Caco-2 (cell line): Measurements from ENCODE around the gene MCM3AP. TPM values are rescaled to one million over a fixed set of nuclear protein-coding genes. Genes with fewer than 3 reads are reported as not detected.

ENCODE experiments used
- BruUV-seq: library from RNA; stranded (reverse); fragments of 400-500 nt; replicated peaks from 2 replicates; lab custom pipeline; 2021; lab: Mats Ljungman, UMichigan
- CTCF ChIA-PET: fragments of 300-600 bp; sonication (Branson Sonifier 250); formaldehyde crosslinking; loops from one replicate; lab custom pipeline; 2022; ENCODE audit warnings: antibody characterized with exemption; lab: Charles Lee
- POLR2A ChIA-PET: fragments of 300-600 bp; sonication (Branson Sonifier 250); formaldehyde crosslinking; loops from one replicate; lab custom pipeline; 2022; ENCODE audit warnings: antibody characterized with exemption; lab: Charles Lee
- DNase-seq, 2 experiments: peaks; one replicate each; pipeline versions ENCODE4 v3.0.0 to v3.0.0-alpha.2; 2020 to 2022
- H3K27me3 ChIP-seq: replicated peaks from 2 replicates; pipeline ENCODE4 v1.6.0; 2011; ENCODE audit warnings: low read length; ENCODE audit not compliant: control insufficient read depth, insufficient read depth
- H3K36me3 ChIP-seq: 2 replicates; pipeline ENCODE4 v1.5.1; 2011; ENCODE audit warnings: low read length; ENCODE audit not compliant: control insufficient read depth, insufficient read depth
- H3K4me1 ChIP-seq: fragments of 250-450 bp; sonication (Bioruptor Pico); 2 replicates; pipeline ENCODE4 v1.5.1; 2020; ENCODE audit warnings: mild to moderate bottlenecking
- H3K4me3 ChIP-seq: 2 replicates; pipeline ENCODE4 v1.5.1; 2011; ENCODE audit warnings: low read depth, mild to moderate bottlenecking, control low read depth, low read length
- H3K9me3 ChIP-seq: fragments of 250-450 bp; sonication (Bioruptor Pico); 2 replicates; pipeline ENCODE4 v1.5.1; 2020; ENCODE audit warnings: mild to moderate bottlenecking, moderate library complexity
- H3K27ac Mint-ChIP-seq: one replicate; pipeline ENCODE4 v1.8.0; 2022; ENCODE audit warnings: mixed read lengths; ENCODE audit not compliant: unreplicated experiment
- H3K27me3 Mint-ChIP-seq: one replicate; pipeline ENCODE4 v1.8.0; 2022; ENCODE audit warnings: mixed read lengths; ENCODE audit not compliant: insufficient read depth, unreplicated experiment
- H3K36me3 Mint-ChIP-seq: one replicate; pipeline ENCODE4 v1.8.0; 2022; ENCODE audit warnings: mild to moderate bottlenecking, mixed read lengths; ENCODE audit not compliant: insufficient read depth, unreplicated experiment
- H3K4me1 Mint-ChIP-seq: one replicate; pipeline ENCODE4 v1.8.0; 2022; ENCODE audit warnings: low read depth, mixed read lengths; ENCODE audit not compliant: unreplicated experiment
- H3K4me3 Mint-ChIP-seq: one replicate; pipeline ENCODE4 v1.8.0; 2022; ENCODE audit warnings: mild to moderate bottlenecking, moderate library complexity, mixed read lengths; ENCODE audit not compliant: unreplicated experiment
- H3K9me3 Mint-ChIP-seq: one replicate; pipeline ENCODE4 v1.8.0; 2022; ENCODE audit warnings: mixed read lengths; ENCODE audit not compliant: unreplicated experiment
- intact Hi-C: fragments of 100-400 bp; cut with micrococcal nuclease; formaldehyde crosslinking; loops from one replicate; pipeline ENCODE4 v1.10.0; 2022; ENCODE audit not compliant: unreplicated experiment
- total RNA-seq: library from RNA; stranded (reverse); gene quantifications from 2 replicates; pipeline ENCODE4 v1.2.3, GENCODE V29; 2022
- TF ChIP-seq, protein P1 (sequence below), 2 experiments: fragments of 200-600 bp in 1 of 2; IDR thresholded peaks; 1 replicate in 1 of 2; 2 replicates in 1 of 2; pipeline versions ENCODE4 v1.5.1 to v1.8.0; 2011 to 2022; ENCODE audit warnings: antibody characterized with exemption in 1 of 2, control low read depth in 1 of 2, inconsistent platforms in 1 of 2, low read depth in 1 of 2, low read length in 1 of 2, mild to moderate bottlenecking in 1 of 2, moderate library complexity in 1 of 2; ENCODE audit not compliant: insufficient read depth in 1 of 2, severe bottlenecking in 1 of 2, unreplicated experiment in 1 of 2

Gene MCM3AP
- total RNA-seq, 1 experiment from 2014 or later: 88.1 TPM

DNA sequence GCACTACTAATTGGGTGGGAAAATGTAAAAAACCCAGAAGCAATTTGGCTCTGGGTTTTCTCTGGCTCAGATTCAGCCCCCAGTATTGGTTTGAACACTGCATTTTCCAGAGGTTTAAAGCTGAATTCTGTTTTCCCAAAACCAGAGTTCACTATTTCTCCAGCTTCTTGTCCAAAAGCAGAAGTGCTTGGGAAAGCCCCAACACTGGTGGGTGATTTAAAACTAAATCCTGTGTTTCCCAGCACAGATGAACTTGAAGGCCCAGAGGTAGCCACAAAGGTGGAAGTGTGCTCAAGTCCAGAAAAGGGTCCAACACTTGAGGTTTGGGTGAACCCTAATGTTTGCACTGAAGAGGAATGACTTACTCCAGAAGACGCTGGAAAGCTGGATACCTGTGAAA is 678 bp downstream of the MCM3AP start:
- no TSS peak for BruUV-seq
- H3K4me1 Mint-ChIP-seq: peaks cover 7% of the 10 kb centered on the region
- Histone ChIP-seq H3K4me1 (peaks cover 12% of the 10 kb centered on the region), H3K27me3 (no peaks in the 10 kb centered on the region), H3K36me3 (no peaks in the 10 kb centered on the region), H3K4me3 (peak overlapping the region; percentile 68), H3K9me3 (no peaks in the 10 kb centered on the region)
- DNase-seq: no peak
- intact Hi-C loops: no loop called here
- ChIA-PET CTCF (interaction anchor here (2.2 kb wide), 1 partner anchor 41 kb away, joined by 8 read pairs; no protein-coding TSS in a partner anchor), POLR2A (interaction anchor here (0.8 kb wide), 1 partner anchor 34 kb away, joined by 4 read pairs; no protein-coding TSS in a partner anchor)
- peak overlapping the region; percentile 88 for H3K4me3 Mint-ChIP-seq
- no peaks in the 10 kb centered on the region for H3K9me3 Mint-ChIP-seq
- H3K27me3 Mint-ChIP-seq: no peaks in the 10 kb centered on the region
- H3K27ac Mint-ChIP-seq: peak overlapping the region; percentile 82
- TF ChIP-seq, protein P1, sequence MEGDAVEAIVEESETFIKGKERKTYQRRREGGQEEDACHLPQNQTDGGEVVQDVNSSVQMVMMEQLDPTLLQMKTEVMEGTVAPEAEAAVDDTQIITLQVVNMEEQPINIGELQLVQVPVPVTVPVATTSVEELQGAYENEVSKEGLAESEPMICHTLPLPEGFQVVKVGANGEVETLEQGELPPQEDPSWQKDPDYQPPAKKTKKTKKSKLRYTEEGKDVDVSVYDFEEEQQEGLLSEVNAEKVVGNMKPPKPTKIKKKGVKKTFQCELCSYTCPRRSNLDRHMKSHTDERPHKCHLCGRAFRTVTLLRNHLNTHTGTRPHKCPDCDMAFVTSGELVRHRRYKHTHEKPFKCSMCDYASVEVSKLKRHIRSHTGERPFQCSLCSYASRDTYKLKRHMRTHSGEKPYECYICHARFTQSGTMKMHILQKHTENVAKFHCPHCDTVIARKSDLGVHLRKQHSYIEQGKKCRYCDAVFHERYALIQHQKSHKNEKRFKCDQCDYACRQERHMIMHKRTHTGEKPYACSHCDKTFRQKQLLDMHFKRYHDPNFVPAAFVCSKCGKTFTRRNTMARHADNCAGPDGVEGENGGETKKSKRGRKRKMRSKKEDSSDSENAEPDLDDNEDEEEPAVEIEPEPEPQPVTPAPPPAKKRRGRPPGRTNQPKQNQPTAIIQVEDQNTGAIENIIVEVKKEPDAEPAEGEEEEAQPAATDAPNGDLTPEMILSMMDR (IDR thresholded peaks at IDR 0.05; ENCODE audit: insufficient read depth in 1 of 2, low read depth in 1 of 2, low read length in 1 of 2, severe bottlenecking in 1 of 2, unreplicated experiment in 1 of 2): no peak
- peaks cover 42% of the 10 kb centered on the region for H3K36me3 Mint-ChIP-seq

- TF ChIP-seq, protein P1 (IDR thresholded peaks at IDR 0.05; ENCODE audit: insufficient read depth in 1 of 2, low read depth in 1 of 2, low read length in 1 of 2, severe bottlenecking in 1 of 2, unreplicated experiment in 1 of 2): no peak
- Mint-ChIP-seq H3K4me1 (peaks cover 7% of the 10 kb centered on the region), H3K27me3 (no peaks in the 10 kb centered on the region), H3K27ac (no peak overlapping the region), H3K9me3 (no peaks in the 10 kb centered on the region), H3K4me3 (peak overlapping the region; percentile 88), H3K36me3 (peaks cover 46% of the 10 kb centered on the region)
- BruUV-seq: no TSS peak
- H3K9me3 ChIP-seq: no peaks in the 10 kb centered on the region
- CTCF ChIA-PET: interaction anchor here (2.2 kb wide), 1 partner anchor 41 kb away, joined by 8 read pairs; no protein-coding TSS in a partner anchor
- intact Hi-C loops: no loop called here
- no peaks in the 10 kb centered on the region for H3K36me3 ChIP-seq
- H3K4me3 ChIP-seq: no peak overlapping the region
- DNase-seq: no peak
- H3K4me1 ChIP-seq: peaks cover 12% of the 10 kb centered on the region
- POLR2A ChIA-PET: interaction anchor here (0.8 kb wide), 1 partner anchor 35 kb away, joined by 4 read pairs; no protein-coding TSS in a partner anchor
- H3K27me3 ChIP-seq: no peaks in the 10 kb centered on the region
These were observed 1.2 kb downstream of the MCM3AP start for GRCh38 chr21:46284077-46284644.

- Mint-ChIP-seq H3K27ac (no peak overlapping the region), H3K4me1 (no peaks in the 10 kb centered on the region), H3K4me3 (no peak overlapping the region), H3K27me3 (no peaks in the 10 kb centered on the region), H3K36me3 (peaks cover 80% of the 10 kb centered on the region), H3K9me3 (no peaks in the 10 kb centered on the region)
- Histone ChIP-seq H3K9me3 (no peaks in the 10 kb centered on the region), H3K27me3 (no peaks in the 10 kb centered on the region), H3K4me1 (no peaks in the 10 kb centered on the region), H3K36me3 (no peaks in the 10 kb centered on the region; the same call in 1 of the 2 replicates), H3K4me3 (no peak overlapping the region)
- BruUV-seq: no TSS peak
- intact Hi-C loops: no loop called here
- TF ChIP-seq, protein P1 (IDR thresholded peaks at IDR 0.05; ENCODE audit: insufficient read depth in 1 of 2, low read depth in 1 of 2, low read length in 1 of 2, severe bottlenecking in 1 of 2, unreplicated experiment in 1 of 2): no peak
- ChIA-PET CTCF (no interaction called here), POLR2A (no interaction called here)
- no peak for DNase-seq
These were observed 10.5 kb downstream of the MCM3AP start for GRCh38 chr21:46274797-46275390.
